ENCODE data around the gene SLC6A7.
A peak's percentile ranks its signal among the peaks of the same experiment; 100 is the strongest.
"Not testable (repeated sequence)": the region's sequence is repeated elsewhere in the genome, so short reads cannot be mapped to it uniquely, and the experiment has no call there.

SLC6A7 gene

GRCh38 chr5:150217038-150217437, 27.2 kb downstream of the SLC6A7 start:
- no peak for DNase-seq (ENCODE audit: low read depth, low spot score)

GRCh38 chr5:150217873-150218692, 28.2 kb downstream of the SLC6A7 start:
- DNase-seq (ENCODE audit: low read depth, low spot score) = peak; percentile 49

GRCh38 chr5:150218693-150219035, 28.8 kb downstream of the SLC6A7 start:
- DNase-seq (ENCODE audit: low read depth, low spot score) = no peak

- no peak for DNase-seq (ENCODE audit: low read depth, low spot score)
These were observed 29.3 kb downstream of the SLC6A7 start for GRCh38 chr5:150219142-150219541.

GRCh38 chr5:150219861-150220260, 30.0 kb downstream of the SLC6A7 start:
- DNase-seq (ENCODE audit: low read depth, low spot score) = no peak

- no peak for DNase-seq (ENCODE audit: low read depth, low spot score)
These were observed 31.6 kb downstream of the SLC6A7 start for GRCh38 chr5:150221471-150221870.

GRCh38 chr5:150222906-150223305, 33.0 kb downstream of the SLC6A7 start:
- DNase-seq (ENCODE audit: low read depth, low spot score) = no peak

GRCh38 chr5:150223474-150223873, 33.6 kb downstream of the SLC6A7 start:
- no peak for DNase-seq (ENCODE audit: low read depth, low spot score)

- no peak for DNase-seq (ENCODE audit: low read depth, low spot score)
These were observed 34.7 kb downstream of the SLC6A7 start for GRCh38 chr5:150224483-150225027.

GRCh38 chr5:150227036-150227435, 37.2 kb downstream of the SLC6A7 start:
- no peak for DNase-seq (ENCODE audit: low read depth, low spot score)

- DNase-seq (ENCODE audit: low read depth, low spot score) = no peak
These were observed 37.9 kb downstream of the SLC6A7 start for GRCh38 chr5:150227606-150228273.

- no peak for DNase-seq (ENCODE audit: low read depth, low spot score)
These were observed 39.7 kb downstream of the SLC6A7 start for GRCh38 chr5:150229571-150229970.

GRCh38 chr5:150230842-150231241, 41.0 kb downstream of the SLC6A7 start:
- no peak for DNase-seq (ENCODE audit: low read depth, low spot score)

GRCh38 chr5:150233706-150234105, 43.8 kb downstream of the SLC6A7 start:
- not testable (repeated sequence) for DNase-seq (ENCODE audit: low read depth, low spot score)

- no peak for DNase-seq (ENCODE audit: low read depth, low spot score)
These were observed 45.0 kb downstream of the SLC6A7 start for GRCh38 chr5:150234576-150235499.

GRCh38 chr5:150235500-150235854, 45.6 kb downstream of the SLC6A7 start:
- no peak for DNase-seq (ENCODE audit: low read depth, low spot score)

GRCh38 chr5:150236313-150236712, 46.5 kb downstream of the SLC6A7 start:
- no peak for DNase-seq (ENCODE audit: low read depth, low spot score)

GRCh38 chr5:150236981-150237754, 47.3 kb downstream of the SLC6A7 start:
- DNase-seq (ENCODE audit: low read depth, low spot score) = no peak

GRCh38 chr5:150238646-150239045, 48.8 kb downstream of the SLC6A7 start:
- no peak for DNase-seq (ENCODE audit: low read depth, low spot score)

- no peak for DNase-seq (ENCODE audit: low read depth, low spot score)
These were observed 49.4 kb downstream of the SLC6A7 start for GRCh38 chr5:150239099-150239793.

GRCh38 chr5:150239794-150240122, 49.9 kb downstream of the SLC6A7 start:
- DNase-seq (ENCODE audit: low read depth, low spot score) = no peak
